ENCODE results near the gene WNT6. TPM values are rescaled to one million over a fixed set of nuclear protein-coding genes. Genes with fewer than 3 reads are reported as not detected.
"Not testable (repeated sequence)": the region's sequence is repeated elsewhere in the genome, so short reads cannot be mapped to it uniquely, and the experiment has no call there.

Gene WNT6
- total RNA-seq, 1 donor from 2014 or later = 1.9 TPM

DNA sequence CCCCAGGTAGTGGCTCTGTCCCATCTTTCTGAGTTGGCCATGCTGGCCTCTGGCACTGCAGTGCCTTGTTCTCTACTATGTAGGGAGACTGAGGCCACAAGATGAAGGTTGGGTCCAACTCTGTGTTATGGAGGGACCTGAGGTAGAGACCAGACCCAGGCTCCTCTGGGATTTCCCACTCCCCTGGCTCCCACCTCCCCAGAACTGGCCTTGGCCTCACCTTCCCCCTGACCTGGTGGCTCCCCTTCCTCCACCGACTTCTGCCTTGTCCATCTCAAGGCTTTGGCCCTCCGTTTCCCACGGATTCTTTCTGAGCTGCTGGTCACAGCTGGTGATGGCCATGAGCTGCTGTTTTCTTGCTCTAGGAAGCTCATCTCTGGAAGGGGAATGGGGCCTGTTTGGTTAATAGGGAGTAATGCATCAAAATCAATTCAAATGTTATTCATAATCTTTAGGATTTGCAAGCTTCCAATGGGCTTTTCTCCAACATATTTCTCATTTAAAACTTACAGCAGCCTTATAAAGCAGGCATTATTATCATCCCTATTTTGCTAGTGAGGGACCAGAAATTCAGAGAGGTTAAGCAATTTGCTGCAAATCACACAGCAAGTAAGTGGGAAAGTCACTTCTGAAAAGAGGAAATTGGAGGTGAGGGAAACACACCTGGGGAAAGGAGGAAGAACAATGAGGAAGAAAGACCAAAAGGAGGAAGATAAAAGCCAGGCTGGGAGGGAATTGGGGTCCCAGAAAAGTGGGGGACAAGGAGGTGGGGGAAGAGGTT, 28.9 kb upstream of the WNT6 start:
- no peak for DNase-seq

DNA sequence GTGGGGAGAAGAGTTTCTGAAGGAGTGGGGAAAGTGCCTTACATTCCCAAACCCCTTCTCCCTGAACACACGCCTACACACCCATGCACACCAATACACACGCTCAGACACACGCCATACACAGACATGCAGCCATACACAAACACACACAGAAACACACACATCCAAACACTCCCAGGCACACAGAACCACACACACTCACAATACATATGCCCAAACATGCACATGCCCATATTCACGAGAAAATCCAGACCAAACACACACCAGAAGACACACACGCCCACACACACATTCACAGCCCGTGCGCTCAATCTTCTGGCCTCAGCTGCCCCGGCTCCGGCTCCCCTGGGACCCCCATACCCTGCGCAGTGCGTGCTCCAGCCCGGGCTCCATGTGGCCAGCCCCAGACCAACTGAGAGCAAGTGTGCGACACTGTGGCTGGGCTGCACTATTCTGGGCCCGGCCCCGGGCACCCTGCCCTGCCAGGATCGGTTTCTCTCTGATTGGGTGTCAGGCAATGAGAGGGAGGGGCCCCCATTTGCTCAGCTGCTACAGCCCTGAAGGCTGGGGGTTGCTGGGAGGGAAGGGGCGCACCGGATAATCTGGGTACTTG, 28.1 kb upstream of the WNT6 start, which contains the start of gene PRKAG3:
TSS of gene PRKAG3 (minus strand) at position 426 of the 613 bp plus-strand sequence.
- peak; percentile 84 for DNase-seq

- DNase-seq = no peak
These were observed 27.5 kb upstream of the WNT6 start for GRCh38 chr2:218832081-218832480.

DNA sequence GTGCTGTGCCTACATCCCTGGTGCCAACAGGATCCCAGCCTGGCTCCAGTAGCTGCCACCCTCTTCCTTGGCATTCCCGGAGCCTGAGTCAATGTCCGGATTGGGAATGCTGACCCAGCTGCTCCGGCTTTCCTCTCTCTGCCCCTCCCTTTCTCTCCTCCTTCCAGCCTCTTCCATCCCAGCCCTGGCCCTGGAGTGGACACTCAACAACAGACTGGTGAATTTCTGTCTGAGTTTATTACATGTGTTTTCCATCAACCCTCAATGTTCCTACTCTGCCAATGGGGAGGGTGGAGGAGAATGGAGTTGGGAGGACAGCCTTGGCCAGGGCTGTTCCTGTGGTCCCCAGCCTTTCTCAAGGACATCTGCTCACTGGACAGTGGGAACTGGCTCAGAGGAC, 27.1 kb upstream of the WNT6 start:
- peak; percentile 75 for DNase-seq

GRCh38 chr2:218833023-218833609, 26.5 kb upstream of the WNT6 start:
- peak; percentile 57 for DNase-seq

DNA sequence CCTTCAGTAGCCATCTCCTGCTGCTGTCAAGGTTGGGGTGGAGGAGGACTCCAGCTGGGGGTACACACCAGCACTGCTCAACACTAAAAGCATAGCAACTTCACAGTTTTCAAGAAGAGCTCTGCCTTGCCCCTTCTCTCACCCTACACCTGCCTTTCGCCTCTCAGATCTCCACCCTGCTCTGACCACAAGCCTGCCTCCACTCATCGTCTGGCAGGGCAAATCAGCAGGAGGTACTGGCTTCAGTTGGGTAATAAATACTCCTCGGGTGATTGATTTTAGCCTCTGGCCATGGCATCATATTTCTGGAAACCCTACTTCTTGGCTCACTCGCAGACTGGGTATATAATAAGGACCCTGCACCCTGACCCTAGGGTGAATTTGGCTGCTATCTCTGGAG, 24.9 kb upstream of the WNT6 start:
- DNase-seq = no peak

DNA sequence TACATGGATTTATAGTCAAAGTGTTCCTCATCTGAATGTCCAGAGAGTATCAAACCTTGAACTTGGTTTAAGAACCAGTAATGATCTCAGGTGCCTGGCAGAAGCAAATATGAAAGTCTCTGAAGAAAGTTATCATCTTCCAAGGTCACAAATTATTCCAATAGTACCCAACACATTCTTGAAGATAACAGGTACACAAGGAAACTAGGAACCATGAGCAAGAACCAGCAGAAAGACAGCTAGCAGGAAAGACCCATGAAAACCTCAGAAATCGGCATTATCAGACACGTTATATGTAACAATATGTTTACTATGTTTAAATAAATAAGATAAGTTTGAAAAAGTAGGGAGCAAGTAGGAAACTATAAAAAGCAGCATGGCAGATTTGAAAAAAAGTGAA, 22.1 kb upstream of the WNT6 start:
- DNase-seq = no peak

DNA sequence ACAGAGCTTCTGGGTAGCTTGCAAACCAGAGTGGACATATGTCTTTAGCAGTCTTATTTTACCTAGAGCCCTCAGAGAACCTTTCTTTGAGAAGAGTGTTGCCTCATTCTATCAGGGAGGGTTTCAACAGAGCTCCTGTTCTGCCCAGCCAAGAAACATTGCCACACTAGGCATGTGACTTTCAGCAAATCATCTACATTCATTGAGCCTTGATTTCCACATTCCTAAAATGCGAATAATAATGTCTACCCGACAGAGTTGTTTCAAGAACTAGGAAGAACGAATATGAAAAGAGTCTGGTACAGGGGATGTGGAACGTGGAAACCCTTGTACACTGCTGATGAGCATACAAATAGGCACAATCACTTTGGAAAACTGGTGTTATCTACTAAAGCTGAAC, 20.2 kb upstream of the WNT6 start:
- DNase-seq = no peak

DNA sequence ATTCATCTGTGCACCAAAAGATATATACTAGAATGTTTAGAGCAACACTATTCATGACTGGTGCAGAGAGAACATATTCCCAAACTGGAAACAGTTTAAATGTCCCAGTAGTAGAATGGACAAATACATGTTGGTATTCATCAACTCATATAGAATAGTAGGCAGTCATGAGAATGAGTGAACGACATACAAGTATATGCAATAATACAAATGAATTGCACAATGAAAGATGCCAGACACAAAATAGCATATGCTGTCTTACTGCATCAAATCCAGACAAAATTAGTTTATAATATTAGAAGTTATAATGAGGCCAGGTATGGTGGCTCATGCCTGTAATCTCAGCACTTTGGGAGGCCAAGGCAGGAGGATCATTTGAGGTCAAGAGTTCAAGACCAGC, 19.7 kb upstream of the WNT6 start:
- no peak for DNase-seq

- DNase-seq = not testable (repeated sequence)
These were observed 15.3 kb upstream of the WNT6 start for GRCh38 chr2:218844334-218844733.

GRCh38 chr2:218846963-218847362, 12.6 kb upstream of the WNT6 start:
- not testable (repeated sequence) for DNase-seq

DNA sequence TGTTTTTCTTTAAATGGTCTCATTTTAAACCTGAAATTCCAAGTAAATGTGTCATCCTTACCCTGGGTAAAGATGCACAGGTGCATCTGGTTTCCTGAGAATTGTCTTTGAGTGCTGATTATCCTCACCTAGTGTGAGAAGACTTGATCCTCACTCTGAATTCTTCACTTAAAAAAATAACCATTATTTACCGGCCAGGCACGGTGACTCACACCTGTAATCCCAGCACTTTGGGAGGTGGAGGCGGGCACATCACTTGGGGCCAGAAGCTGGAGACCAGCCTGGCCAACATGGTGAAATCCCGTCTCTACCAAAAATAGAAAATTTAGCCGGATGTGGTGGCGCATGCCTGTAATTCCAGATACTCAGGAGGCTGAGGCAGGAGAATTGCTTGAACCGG, 9.9 kb upstream of the WNT6 start:
- DNase-seq = no peak

GRCh38 chr2:218850796-218851195, 8.8 kb upstream of the WNT6 start:
- DNase-seq = no peak

- DNase-seq = no peak
These were observed 8.3 kb upstream of the WNT6 start for GRCh38 chr2:218851286-218851685.

DNA sequence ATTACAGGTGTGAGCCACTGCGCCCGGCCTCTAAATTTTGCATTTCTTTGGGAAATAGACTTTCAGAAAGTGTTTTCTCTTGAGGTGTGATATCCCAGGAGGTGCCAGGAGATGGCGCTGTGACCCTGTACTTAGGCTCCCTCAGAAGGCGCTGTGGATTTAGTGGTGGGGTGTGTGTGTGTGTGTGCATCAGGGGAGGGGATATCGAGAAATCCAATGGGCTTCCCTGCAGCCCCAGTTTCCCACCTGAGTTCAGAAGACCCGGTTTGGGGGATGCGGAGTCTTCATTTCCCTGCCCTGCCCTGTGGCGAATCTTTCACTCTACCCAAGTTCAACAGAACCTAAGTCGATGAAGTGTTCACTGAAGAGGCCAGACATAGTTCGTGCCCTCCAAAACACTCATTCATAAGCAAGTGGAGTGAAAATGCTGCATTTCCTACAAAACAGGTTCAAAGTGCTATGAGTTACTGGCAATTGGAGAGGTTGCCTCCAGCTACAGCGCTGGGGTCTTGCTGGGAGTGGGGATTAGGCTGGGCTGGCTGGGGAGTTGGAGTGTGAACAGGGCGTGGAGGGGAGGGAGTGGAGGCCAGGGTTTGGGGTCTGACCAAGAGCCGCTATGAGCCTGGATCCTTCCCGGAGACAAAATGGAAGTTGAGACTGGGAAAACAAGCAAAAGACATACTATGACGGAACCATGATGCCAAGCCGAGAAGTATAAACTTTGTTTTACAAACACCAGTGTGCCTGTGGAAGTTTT, 6.5 kb upstream of the WNT6 start:
- DNase-seq = peak; percentile 71

DNA sequence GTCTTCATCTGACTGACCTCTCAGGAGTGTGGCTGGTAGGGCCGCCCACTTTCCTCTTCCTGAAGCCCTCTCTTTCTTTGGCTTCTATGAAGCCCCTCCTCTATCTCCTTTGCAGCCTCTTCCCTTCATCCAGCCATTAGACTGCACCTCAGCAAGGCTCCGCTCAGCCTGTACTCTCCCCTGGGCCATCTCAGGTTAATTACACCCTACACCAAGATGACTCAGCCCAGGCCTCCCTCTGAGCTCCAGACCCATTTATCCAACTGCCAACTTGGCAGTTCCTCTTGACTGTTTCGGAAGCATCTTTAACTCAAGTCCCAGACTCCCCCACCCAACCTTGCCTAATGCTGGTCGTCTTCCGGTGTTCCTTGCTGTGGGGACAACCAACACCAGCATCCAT, 5.8 kb upstream of the WNT6 start:
- DNase-seq = no peak

DNA sequence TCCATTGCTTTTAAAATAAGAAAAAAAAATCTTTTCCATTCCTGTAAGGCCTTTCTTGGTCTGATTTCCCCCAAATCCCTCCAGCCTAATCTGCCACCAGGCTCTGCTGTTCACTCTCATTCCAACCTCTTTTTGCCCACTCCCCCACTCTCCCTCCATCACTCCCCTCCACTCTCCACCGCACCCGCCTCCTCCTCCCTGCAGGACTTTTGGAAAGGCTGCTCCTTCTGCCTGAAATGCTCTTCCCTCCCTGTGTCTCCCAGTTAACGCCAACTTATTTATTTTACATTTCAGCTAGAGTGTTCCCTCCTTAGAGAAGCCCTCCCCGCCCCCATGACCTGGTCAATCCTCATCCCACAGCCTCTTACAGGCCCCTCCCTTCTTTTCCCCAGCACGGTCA, 4.7 kb upstream of the WNT6 start:
- no peak for DNase-seq

DNA sequence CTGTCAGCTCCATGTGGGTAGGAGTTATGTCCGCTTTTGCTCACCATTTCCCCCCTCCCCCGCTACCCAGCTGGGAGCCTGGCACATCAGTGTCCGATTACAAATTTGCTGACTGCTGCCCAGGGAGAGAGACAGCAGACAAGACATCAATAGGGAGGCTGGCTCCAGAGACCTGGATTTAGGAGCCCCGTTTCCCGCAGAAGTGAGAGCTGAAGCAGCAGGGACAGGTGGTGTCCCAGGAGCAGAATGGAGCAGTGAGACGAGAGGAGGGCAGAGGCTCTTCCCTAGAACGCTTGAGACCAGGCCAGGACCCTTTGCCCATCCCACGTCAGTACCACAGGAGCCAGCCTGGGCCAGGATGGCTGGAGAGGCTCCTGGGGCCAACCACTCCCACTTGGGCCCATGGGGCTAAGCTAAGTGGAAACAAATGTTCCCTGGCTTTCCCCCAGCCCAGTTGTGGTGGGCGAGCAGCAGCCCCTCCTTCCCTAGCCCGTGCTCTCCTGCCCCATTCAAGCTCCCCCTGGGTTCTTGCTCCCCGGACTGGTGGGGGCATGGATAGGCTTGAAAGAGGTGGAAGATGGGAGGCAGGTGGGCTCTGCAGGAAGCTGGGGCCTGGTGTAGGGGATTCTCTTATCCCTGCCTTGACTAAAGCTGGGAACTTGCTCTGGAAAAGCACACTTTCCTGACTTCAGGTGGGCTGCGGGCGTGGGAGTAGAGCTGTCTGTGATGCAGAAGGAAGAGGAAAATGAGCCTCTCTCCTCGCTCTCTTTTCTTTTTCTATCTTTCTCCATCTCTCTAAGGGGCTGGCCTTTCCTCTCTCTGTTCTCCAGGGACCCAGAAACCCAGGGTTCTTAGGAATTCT, 4.1 kb upstream of the WNT6 start:
- no peak for DNase-seq

DNA sequence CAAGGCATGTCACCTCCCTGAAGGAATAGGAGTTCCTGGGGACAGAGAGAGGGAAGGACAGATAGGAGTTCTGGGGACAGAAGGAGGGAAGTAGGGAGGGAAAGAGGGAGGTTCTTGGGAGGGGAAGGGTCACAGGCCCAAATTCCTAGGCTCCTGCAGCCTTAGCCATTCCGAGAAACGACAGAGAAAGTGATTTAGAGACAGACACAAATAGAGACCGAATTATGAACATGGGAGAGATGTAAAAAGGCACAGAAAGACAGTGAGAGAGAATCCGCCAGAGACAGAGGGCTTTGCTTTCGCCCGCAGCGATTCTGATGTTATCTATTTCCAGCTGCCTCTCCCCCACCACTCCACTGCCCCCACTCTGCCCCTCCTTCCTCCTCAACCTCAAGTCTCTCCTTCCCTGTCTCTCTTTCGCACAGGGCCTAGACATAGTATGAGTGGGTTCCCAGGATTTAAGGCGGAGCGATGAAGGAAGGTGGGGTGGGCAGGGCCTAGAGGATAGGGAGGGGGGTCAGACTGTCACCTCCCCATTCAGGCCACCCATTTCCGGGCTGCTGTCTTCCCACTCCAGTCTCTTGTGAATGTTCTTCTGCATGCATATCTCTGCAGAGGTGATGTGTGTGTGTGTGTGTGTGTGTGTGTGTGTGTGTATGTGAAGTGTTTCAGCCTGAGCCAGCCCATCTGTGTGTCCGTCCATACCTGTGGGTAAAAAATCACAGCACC, 3.3 kb upstream of the WNT6 start:
- no peak for DNase-seq

DNA sequence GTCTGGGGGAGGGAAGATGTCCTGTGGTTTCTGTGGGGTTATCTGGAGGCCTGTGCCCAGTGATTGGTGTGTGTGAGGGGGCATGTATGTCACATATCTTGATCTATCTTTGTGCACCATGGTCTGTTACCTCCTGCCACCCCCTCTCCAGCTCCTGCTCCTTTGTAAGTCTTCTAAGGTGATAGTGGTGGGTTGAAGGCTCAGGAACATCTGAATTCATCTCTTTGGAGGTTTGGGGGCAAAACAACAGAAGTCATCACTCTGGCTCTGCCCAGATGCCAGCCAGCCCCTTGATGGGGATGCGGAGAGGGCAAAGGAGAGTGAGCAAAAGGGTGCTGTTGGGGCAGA, 2.7 kb upstream of the WNT6 start:
- no peak for DNase-seq

Measured in tongue (tissue), 2 donors.